HEK293 (cell line): Measurements from ENCODE around the gene REEP2.

ENCODE experiments used
- CTCF ChIA-PET: fragments of 350-600 bp; formaldehyde crosslinking; extraction: SDS; loops from one replicate; lab custom pipeline; 2021; ENCODE audit warnings: antibody characterized with exemption; lab: Yijun Ruan, JAX
- POLR2A ChIA-PET: fragments of 300-600 bp; formaldehyde crosslinking; extraction: SDS; loops from one replicate; lab custom pipeline; 2020; ENCODE audit warnings: antibody characterized with exemption, inconsistent platforms; lab: Yijun Ruan, JAX
- H3K27ac ChIP-seq: fragments of 200-500 bp; sonication (Bioruptor generic); 2 replicates; pipeline ENCODE4 v1.5.1; 2014; ENCODE audit warnings: low read depth, low read length, control low read depth, inconsistent platforms; ENCODE audit errors: extremely low read depth
- H3K36me3 ChIP-seq, 2 experiments: fragments of 200-500 bp in 1 of 2; sonication (Bioruptor generic) in 1 of 2; 1 replicate in 1 of 2; 2 replicates in 1 of 2; pipeline ENCODE4 v1.5.1; 2014 to 2017; ENCODE audit warnings: inconsistent platforms in 2 of 2, low read length in 2 of 2; ENCODE audit not compliant: control insufficient read depth in 2 of 2, insufficient read depth in 1 of 2
- H3K4me1 ChIP-seq: fragments of 200-500 bp; sonication (Bioruptor generic); 2 replicates; pipeline ENCODE4 v1.5.1; 2014; ENCODE audit warnings: mild to moderate bottlenecking, low read length, inconsistent platforms; ENCODE audit not compliant: control insufficient read depth, insufficient read depth
- H3K4me3 ChIP-seq: 2 replicates; pipeline ENCODE4 v1.5.1; 2011; ENCODE audit warnings: low read depth, mild to moderate bottlenecking, control low read depth, low read length, moderate library complexity
- H3K9me3 ChIP-seq: fragments of 200-500 bp; sonication (Bioruptor generic); 2 replicates; pipeline ENCODE4 v1.5.1; 2014; ENCODE audit warnings: low read depth, low read length, inconsistent platforms; ENCODE audit not compliant: control insufficient read depth, insufficient read depth
- CTCF ChIP-seq: fragments of 450-650 bp; formaldehyde crosslinking; IDR thresholded peaks from 2 replicates; pipeline ENCODE4 v1.5.1; 2016; ENCODE audit warnings: missing biosample characterization, missing genetic modification characterization
- EGR2 ChIP-seq: fragments of 450-650 bp; formaldehyde crosslinking; IDR thresholded peaks from 2 replicates; pipeline ENCODE4 v1.5.1; 2016; ENCODE audit warnings: low read depth, missing biosample characterization, missing genetic modification characterization
- GLIS2 ChIP-seq: fragments of 450-650 bp; formaldehyde crosslinking; IDR thresholded peaks from 2 replicates; pipeline ENCODE4 v1.5.1; 2016; ENCODE audit warnings: missing biosample characterization, missing genetic modification characterization
- MYNN ChIP-seq: fragments of 450-650 bp; formaldehyde crosslinking; IDR thresholded peaks from 2 replicates; pipeline ENCODE4 v1.5.1; 2016; ENCODE audit warnings: missing biosample characterization, missing genetic modification characterization, borderline replicate concordance
- MZF1 ChIP-seq: fragments of 450-650 bp; formaldehyde crosslinking; IDR thresholded peaks from 2 replicates; pipeline ENCODE4 v1.5.1; 2017; ENCODE audit warnings: missing biosample characterization, missing genetic modification characterization, borderline replicate concordance
- SCRT2 ChIP-seq: fragments of 450-650 bp; formaldehyde crosslinking; IDR thresholded peaks from 2 replicates; pipeline ENCODE4 v1.5.1; 2016; ENCODE audit warnings: missing biosample characterization, missing genetic modification characterization
- SP3 ChIP-seq: fragments of 450-650 bp; formaldehyde crosslinking; IDR thresholded peaks from 2 replicates; pipeline ENCODE4 v1.5.1; 2016; ENCODE audit warnings: missing biosample characterization, missing genetic modification characterization
- YY2 ChIP-seq: fragments of 450-650 bp; formaldehyde crosslinking; IDR thresholded peaks from 2 replicates; pipeline ENCODE4 v1.5.1; 2016; ENCODE audit warnings: missing biosample characterization, missing genetic modification characterization
- ZBTB10 ChIP-seq: fragments of 450-650 bp; formaldehyde crosslinking; IDR thresholded peaks from 2 replicates; pipeline ENCODE4 v1.5.1; 2016; ENCODE audit warnings: missing biosample characterization, missing genetic modification characterization
- ZBTB17 ChIP-seq: fragments of 450-650 bp; formaldehyde crosslinking; IDR thresholded peaks from 2 replicates; pipeline ENCODE4 v1.5.1; 2016; ENCODE audit warnings: missing biosample characterization, missing genetic modification characterization
- ZBTB20 ChIP-seq: fragments of 450-650 bp; formaldehyde crosslinking; IDR thresholded peaks from 2 replicates; pipeline ENCODE4 v1.5.1; 2016; ENCODE audit warnings: missing biosample characterization, missing genetic modification characterization
- ZBTB49 ChIP-seq: fragments of 450-650 bp; formaldehyde crosslinking; IDR thresholded peaks from 2 replicates; pipeline ENCODE4 v1.5.1; 2016; ENCODE audit warnings: missing biosample characterization, missing genetic modification characterization, low read depth
- ZNF10 ChIP-seq: fragments of 450-650 bp; formaldehyde crosslinking; IDR thresholded peaks from 2 replicates; pipeline ENCODE4 v1.5.1; 2017; ENCODE audit warnings: missing biosample characterization, missing genetic modification characterization
- ZNF132 ChIP-seq: fragments of 450-650 bp; formaldehyde crosslinking; IDR thresholded peaks from 2 replicates; pipeline ENCODE4 v1.5.1; 2017; ENCODE audit warnings: missing biosample characterization, missing genetic modification characterization, borderline replicate concordance
- ZNF146 ChIP-seq: fragments of 450-650 bp; formaldehyde crosslinking; IDR thresholded peaks from 2 replicates; pipeline ENCODE4 v1.5.1; 2016; ENCODE audit warnings: missing biosample characterization, missing genetic modification characterization
- ZNF174 ChIP-seq: fragments of 450-650 bp; formaldehyde crosslinking; IDR thresholded peaks from 2 replicates; pipeline ENCODE4 v1.5.0; 2017; ENCODE audit warnings: missing biosample characterization, mild to moderate bottlenecking, missing genetic modification characterization
- ZNF175 ChIP-seq: fragments of 450-650 bp; formaldehyde crosslinking; IDR thresholded peaks from 2 replicates; pipeline ENCODE4 v1.5.1; 2016; ENCODE audit warnings: missing biosample characterization, missing genetic modification characterization
- ZNF311 ChIP-seq: fragments of 450-650 bp; formaldehyde crosslinking; IDR thresholded peaks from 2 replicates; pipeline ENCODE4 v1.5.1; 2017; ENCODE audit warnings: missing biosample characterization, missing genetic modification characterization, borderline replicate concordance
- ZNF350 ChIP-seq: fragments of 450-650 bp; formaldehyde crosslinking; IDR thresholded peaks from 2 replicates; pipeline ENCODE4 v1.5.0; 2017; ENCODE audit warnings: missing biosample characterization, mild to moderate bottlenecking, missing genetic modification characterization
- ZNF423 ChIP-seq: fragments of 450-650 bp; formaldehyde crosslinking; IDR thresholded peaks from 2 replicates; pipeline ENCODE4 v1.5.1; 2016; ENCODE audit warnings: missing biosample characterization, missing genetic modification characterization
- ZNF510 ChIP-seq: fragments of 450-650 bp; formaldehyde crosslinking; IDR thresholded peaks from 2 replicates; pipeline ENCODE4 v1.5.1; 2018; ENCODE audit warnings: mild to moderate bottlenecking, missing genetic modification characterization, missing biosample characterization; ENCODE audit not compliant: insufficient replicate concordance
- ZNF837 ChIP-seq: fragments of 450-650 bp; formaldehyde crosslinking; IDR thresholded peaks from 2 replicates; pipeline ENCODE4 v1.5.1; 2016; ENCODE audit warnings: missing biosample characterization, missing genetic modification characterization
- TF ChIP-seq, protein P1 (sequence below): fragments of 450-650 bp; formaldehyde crosslinking; IDR thresholded peaks from 2 replicates; pipeline ENCODE4 v1.5.1; 2016; ENCODE audit warnings: missing biosample characterization, missing genetic modification characterization, borderline replicate concordance

Gene REEP2

GRCh38 chr5:138465261-138466124 is 26.6 kb downstream of the REEP2 start, which contains the start of gene EGR1 (continued):
- no peak for TF ChIP-seq MZF1 (tag by site-specific recombination)
- TF ChIP-seq ZNF174 (tag by site-specific recombination) = no peak
- TF ChIP-seq ZNF510 (tag by site-specific recombination) = no peak
- peak; percentile 15; the same call in 1 of the 2 replicates for TF ChIP-seq YY2 (tag by site-specific recombination)
- TF ChIP-seq, all 188 proteins: peak for 25

- H3K36me3 ChIP-seq = peaks cover 0 to 8% of the 10 kb centered on the region in 2 experiments; a peak in 1 of 3 replicates
- ChIA-PET POLR2A (interaction anchor here (0.6 to 3.4 kb wide), 14 partner anchors 17 to 807 kb away, joined by 3 to 25 read pairs (median 6); partner anchors contain the start of genes CDC25C, HSPA9 and REEP2), CTCF (interaction anchor here (0.6 to 6.4 kb wide), 3 partner anchors 16 to 148 kb away, joined by 3 to 57 read pairs (median 51); no protein-coding TSS in a partner anchor)
- H3K27ac ChIP-seq = no peak overlapping the region
- H3K4me3 ChIP-seq = peak overlapping the region; percentile 88
- H3K9me3 ChIP-seq = no peaks in the 10 kb centered on the region
- peaks cover 4% of the 10 kb centered on the region; the same call in 1 of the 2 replicates for H3K4me1 ChIP-seq
- TF ChIP-seq SCRT2 (no peak), ZNF10 (no peak), SP3 (0 out of 2 replicates have a peak, but pooled peaks have one; percentile 7), GLIS2 (tag by site-specific recombination) (0 out of 2 replicates have a peak, but pooled peaks have one; percentile 36), ZBTB17 (tag by site-specific recombination) (peak; percentile 19; the same call in 1 of the 2 replicates), ZNF175 (tag by site-specific recombination) (no peak), ZNF423 (tag by site-specific recombination) (no peak), ZBTB20 (tag by site-specific recombination) (0 out of 2 replicates have a peak, but pooled peaks have one; percentile 25), ZBTB49 (no peak), ZBTB10 (no peak), ZNF350 (no peak), EGR2 (tag by site-specific recombination) (0 out of 2 replicates have a peak, but pooled peaks have one; percentile 31), ZNF146 (tag by site-specific recombination) (no peak), ZNF311 (tag by site-specific recombination) (no peak), ZNF837 (no peak), CTCF (tag by site-specific recombination) (no peak), ZNF132 (no peak), MYNN (tag by site-specific recombination) (no peak)
- TF ChIP-seq, protein P1, sequence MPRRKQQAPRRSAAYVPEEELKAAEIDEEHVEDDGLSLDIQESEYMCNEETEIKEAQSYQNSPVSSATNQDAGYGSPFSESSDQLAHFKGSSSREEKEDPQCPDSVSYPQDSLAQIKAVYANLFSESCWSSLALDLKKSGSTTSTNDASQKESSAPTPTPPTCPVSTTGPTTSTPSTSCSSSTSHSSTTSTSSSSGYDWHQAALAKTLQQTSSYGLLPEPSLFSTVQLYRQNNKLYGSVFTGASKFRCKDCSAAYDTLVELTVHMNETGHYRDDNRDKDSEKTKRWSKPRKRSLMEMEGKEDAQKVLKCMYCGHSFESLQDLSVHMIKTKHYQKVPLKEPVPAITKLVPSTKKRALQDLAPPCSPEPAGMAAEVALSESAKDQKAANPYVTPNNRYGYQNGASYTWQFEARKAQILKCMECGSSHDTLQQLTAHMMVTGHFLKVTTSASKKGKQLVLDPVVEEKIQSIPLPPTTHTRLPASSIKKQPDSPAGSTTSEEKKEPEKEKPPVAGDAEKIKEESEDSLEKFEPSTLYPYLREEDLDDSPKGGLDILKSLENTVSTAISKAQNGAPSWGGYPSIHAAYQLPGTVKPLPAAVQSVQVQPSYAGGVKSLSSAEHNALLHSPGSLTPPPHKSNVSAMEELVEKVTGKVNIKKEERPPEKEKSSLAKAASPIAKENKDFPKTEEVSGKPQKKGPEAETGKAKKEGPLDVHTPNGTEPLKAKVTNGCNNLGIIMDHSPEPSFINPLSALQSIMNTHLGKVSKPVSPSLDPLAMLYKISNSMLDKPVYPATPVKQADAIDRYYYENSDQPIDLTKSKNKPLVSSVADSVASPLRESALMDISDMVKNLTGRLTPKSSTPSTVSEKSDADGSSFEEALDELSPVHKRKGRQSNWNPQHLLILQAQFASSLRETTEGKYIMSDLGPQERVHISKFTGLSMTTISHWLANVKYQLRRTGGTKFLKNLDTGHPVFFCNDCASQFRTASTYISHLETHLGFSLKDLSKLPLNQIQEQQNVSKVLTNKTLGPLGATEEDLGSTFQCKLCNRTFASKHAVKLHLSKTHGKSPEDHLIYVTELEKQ = no peak
Measured at GRCh38 chr5:138466125-138466899, 27.5 kb downstream of the REEP2 start.
